GM12892 (cell line): Measurements from ENCODE around the gene DNMT3L.

ENCODE experiments used
- POLR2A ChIP-seq: IDR thresholded peaks from 2 replicates; pipeline ENCODE4 v1.6.1; 2011; ENCODE audit warnings: low read depth, low read length, control low read depth
- TAF1 ChIP-seq: IDR thresholded peaks from 2 replicates; pipeline ENCODE4 v1.6.1; 2011; ENCODE audit warnings: low read depth, mild to moderate bottlenecking, control low read depth, low read length, borderline replicate concordance

GRCh38 chr21:44300262-44300959 is 38.7 kb upstream of the DNMT3L start:
- TF ChIP-seq POLR2A = no peak; the same call in 1 of the 2 replicates
- TF ChIP-seq TAF1 = no peak
